IgD-negative memory B cell (primary cell): ENCODE measurements around the gene PPP1R12A. TPM values are rescaled to one million over a fixed set of nuclear protein-coding genes. Genes with fewer than 3 reads are reported as not detected.

Experiments used
- H3K27ac Mint-ChIP-seq, 3 donors: one replicate each; pipeline ENCODE4 v1.8.0; 2020 to 2022; ENCODE audit warnings: mild to moderate bottlenecking in 3 of 3, mixed read lengths in 3 of 3, moderate library complexity in 1 of 3
- H3K27me3 Mint-ChIP-seq: one replicate; pipeline ENCODE4 v1.8.0; 2021; ENCODE audit warnings: mixed read lengths
- H3K36me3 Mint-ChIP-seq: one replicate; pipeline ENCODE4 v1.8.0; 2020; ENCODE audit warnings: mild to moderate bottlenecking, mixed read lengths
- H3K4me1 Mint-ChIP-seq, 3 donors: one replicate each; pipeline ENCODE4 v1.8.0; 2020 to 2022; ENCODE audit warnings: mixed read lengths in 3 of 3, mild to moderate bottlenecking in 1 of 3
- H3K4me3 Mint-ChIP-seq, 4 donors: one replicate each; pipeline ENCODE4 v1.8.0; 2020 to 2022; ENCODE audit warnings: mild to moderate bottlenecking in 4 of 4, mixed read lengths in 4 of 4, moderate library complexity in 3 of 4
- H3K9me3 Mint-ChIP-seq, 3 donors: one replicate each; pipeline ENCODE4 v1.8.0; 2020 to 2021; ENCODE audit warnings: mixed read lengths in 3 of 3, mild to moderate bottlenecking in 1 of 3
- polyA plus RNA-seq: library from polyadenylated mRNA; unstranded; fragments of 300-500 nt; fragmentation: Illumina TruSeq; gene quantifications from one replicate; pipeline ENCODE4 v1.2.3, GENCODE V29; 2021

PPP1R12A gene
- polyA plus RNA-seq, 1 donor from 2014 or later, result 85.4 TPM

DNA sequence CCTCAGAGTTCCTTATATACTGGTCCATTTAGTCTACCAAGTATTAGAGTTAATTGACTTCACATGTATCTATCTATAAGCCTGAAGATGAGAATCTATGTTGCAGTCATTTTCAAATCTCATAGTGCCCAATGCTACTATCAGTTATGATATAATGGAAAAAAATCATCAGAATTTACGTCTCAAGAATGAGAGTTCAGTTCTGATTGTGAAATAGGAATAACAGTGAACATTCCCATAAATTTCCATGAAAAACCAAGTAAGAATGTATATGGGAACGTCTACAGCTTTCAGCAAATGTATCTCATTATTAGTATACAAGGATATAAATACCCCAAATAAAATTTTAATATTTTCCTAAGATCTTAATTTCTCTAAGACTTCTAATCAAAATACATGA lies 77.2 kb downstream of the PPP1R12A start:
- Mint-ChIP-seq H3K36me3 (peaks cover 10% of the 10 kb centered on the region), H3K27me3 (no peaks in the 10 kb centered on the region), H3K4me3 (no peak overlapping the region), H3K27ac (no peak overlapping the region), H3K4me1 (peaks cover 8 to 22% (median 10%) of the 10 kb centered on the region in 3 donors), H3K9me3 (no peaks in the 10 kb centered on the region)

DNA sequence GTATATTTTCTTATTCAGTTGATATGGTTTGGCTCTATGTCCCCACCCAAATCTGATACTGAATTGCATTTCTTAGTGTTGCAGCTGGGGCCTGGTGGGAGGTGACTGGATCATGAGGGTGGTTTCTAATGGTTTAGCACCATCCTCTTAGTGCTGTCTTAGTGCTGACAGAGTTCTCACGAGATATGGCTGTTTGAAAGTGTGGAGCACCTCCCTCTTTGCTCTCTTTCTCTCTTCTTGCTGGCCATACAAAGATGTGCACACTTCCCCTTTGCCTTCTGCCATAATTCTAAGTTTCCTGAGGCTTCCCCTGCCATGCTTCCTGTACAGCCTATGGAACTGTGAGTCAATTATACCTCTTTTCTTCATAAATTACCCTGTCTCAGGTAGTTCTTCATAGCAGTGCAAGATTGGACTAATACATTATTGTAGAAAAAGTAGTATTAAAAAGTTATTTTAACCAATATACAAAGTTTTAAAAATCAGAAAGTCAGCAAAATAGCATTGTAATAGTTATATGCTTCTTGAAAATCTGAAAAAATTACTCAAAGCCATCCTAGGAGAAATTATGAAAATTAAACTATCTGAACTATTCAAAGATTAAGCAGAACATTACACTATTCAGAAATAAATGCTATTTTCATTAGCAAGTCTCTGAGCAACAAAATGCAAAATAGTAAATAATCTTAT lies 84.1 kb downstream of the PPP1R12A start:
- Mint-ChIP-seq H3K36me3 (peaks cover 2% of the 10 kb centered on the region), H3K4me1 (peaks cover 21 to 28% (median 24%) of the 10 kb centered on the region in 3 donors), H3K27me3 (no peaks in the 10 kb centered on the region), H3K9me3 (peaks cover 0 to 5% (median 0%) of the 10 kb centered on the region in 3 donors), H3K27ac (no peak overlapping the region), H3K4me3 (peak overlapping the region in 1 of 4 donors; percentile 24)

DNA sequence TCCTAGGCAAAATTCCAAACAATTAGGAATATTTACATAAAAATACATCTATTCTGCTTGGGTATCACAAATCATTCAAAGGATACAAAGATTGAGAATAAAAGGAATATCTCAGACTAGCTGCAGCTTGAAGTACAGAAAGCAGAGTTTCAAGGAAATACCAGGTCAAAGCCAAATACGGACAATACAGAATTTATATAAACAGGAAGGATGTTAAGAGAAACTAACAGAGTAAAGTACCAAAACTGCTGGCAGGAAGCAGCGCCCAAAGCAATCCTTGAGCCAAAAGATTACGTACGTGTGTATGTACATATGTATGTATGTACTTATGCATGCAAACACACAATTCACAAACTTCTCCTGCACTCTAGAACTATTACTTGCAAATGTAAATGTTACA lies 86.6 kb downstream of the PPP1R12A start:
- H3K4me3 Mint-ChIP-seq, result no peak overlapping the region
- peaks cover 2% of the 10 kb centered on the region for H3K36me3 Mint-ChIP-seq
- peaks cover 18 to 28% (median 23%) of the 10 kb centered on the region in 3 donors for H3K4me1 Mint-ChIP-seq
- H3K9me3 Mint-ChIP-seq, result peaks cover 0 to 5% (median 0%) of the 10 kb centered on the region in 3 donors
- H3K27me3 Mint-ChIP-seq, result no peaks in the 10 kb centered on the region
- H3K27ac Mint-ChIP-seq, result peak overlapping the region in 1 of 3 donors; percentile 31

DNA sequence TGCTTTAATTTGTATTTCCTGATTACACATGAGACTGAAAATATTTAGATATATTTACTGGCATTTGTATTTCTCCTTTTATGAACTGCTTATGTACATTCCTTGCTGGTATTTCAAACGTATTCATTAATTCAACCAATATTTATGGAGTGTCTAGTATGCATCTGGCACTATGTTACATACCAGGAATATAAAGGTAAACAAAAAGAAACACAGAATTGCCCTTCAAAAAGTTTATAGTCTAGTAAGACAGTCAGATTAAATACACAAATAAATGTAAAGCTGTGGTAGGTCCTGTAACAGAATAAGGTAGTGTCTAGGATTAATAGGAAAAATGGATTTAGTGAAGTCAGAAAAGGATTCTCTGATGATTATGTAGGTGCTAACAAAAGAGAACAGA lies 87.5 kb downstream of the PPP1R12A start:
- Mint-ChIP-seq H3K4me3 (no peak overlapping the region), H3K36me3 (peaks cover 6% of the 10 kb centered on the region), H3K9me3 (peaks cover 0 to 5% (median 0%) of the 10 kb centered on the region in 3 donors), H3K4me1 (peaks cover 18 to 33% (median 25%) of the 10 kb centered on the region in 3 donors), H3K27me3 (no peaks in the 10 kb centered on the region), H3K27ac (no peak overlapping the region)

DNA sequence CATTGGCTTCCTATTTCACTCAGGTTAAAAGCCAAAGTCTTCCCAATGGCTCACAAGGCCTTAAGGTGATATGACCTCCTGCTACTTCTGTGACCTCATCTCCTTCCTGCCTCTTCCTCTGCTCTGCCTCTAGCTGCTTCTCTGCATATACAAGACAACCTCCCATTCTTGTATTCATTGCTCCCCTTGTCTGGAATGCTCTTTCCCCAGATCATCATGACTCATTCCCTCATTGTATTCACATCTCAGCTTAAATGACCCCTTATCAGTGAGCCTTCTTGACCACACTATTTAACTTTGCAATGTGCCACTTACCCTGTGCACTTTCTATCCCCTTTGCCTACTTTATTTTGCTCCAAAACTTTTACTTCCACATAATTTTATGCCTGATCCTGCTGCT lies 90.2 kb downstream of the PPP1R12A start:
- peaks cover 2 to 13% (median 5%) of the 10 kb centered on the region in 3 donors for H3K9me3 Mint-ChIP-seq
- no peak overlapping the region for H3K27ac Mint-ChIP-seq
- H3K27me3 Mint-ChIP-seq, result no peaks in the 10 kb centered on the region
- H3K36me3 Mint-ChIP-seq, result peaks cover 18% of the 10 kb centered on the region
- peak overlapping the region in 1 of 4 donors; percentile 31 for H3K4me3 Mint-ChIP-seq
- H3K4me1 Mint-ChIP-seq, result peaks cover 12 to 22% (median 17%) of the 10 kb centered on the region in 3 donors

DNA sequence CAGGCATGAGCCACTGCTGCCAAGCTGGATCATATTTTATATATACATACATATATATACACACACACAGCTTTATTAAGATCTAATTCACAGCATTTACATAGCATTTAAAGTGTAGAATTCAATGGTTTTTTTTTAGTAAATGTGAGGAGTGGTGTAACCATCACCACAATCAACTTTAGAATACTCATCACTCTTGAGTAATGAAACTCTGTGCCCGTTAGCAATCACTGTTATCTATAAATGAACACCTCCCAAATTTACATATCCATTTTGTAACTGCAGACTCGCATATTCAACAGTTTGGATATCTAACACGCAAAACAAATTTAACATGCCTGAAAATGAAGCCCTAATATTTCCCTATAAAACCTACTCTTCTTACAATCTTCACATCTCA lies 90.9 kb downstream of the PPP1R12A start:
- Mint-ChIP-seq H3K27me3 (no peaks in the 10 kb centered on the region), H3K4me3 (peak overlapping the region in 1 of 4 donors; percentile 31), H3K4me1 (peaks cover 10 to 15% (median 11%) of the 10 kb centered on the region in 3 donors), H3K9me3 (peaks cover 6 to 20% (median 7%) of the 10 kb centered on the region in 3 donors), H3K36me3 (peaks cover 24% of the 10 kb centered on the region), H3K27ac (no peak overlapping the region)

DNA sequence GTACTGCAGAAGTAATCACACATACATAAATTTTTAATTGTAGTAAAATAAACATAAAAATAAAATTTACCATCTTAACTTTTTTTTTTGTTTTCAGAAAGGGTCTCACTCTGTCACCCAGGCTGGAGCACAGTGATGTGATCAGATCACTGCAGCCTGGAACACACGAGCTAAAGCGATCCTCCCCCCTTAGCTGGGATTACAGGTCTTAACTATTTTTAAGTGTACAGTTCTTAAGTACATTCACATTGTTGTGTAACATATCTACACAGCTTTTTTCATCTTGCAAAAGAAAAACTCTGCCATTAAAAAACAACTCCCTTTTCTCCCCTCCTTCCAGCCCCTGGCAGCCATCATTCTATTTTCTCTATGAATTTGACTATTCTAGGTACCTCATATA lies 92.3 kb downstream of the PPP1R12A start:
- H3K4me1 Mint-ChIP-seq, result peaks cover 8 to 9% (median 8%) of the 10 kb centered on the region in 3 donors
- H3K9me3 Mint-ChIP-seq, result peaks cover 7 to 25% (median 9%) of the 10 kb centered on the region in 3 donors
- H3K36me3 Mint-ChIP-seq, result peaks cover 31% of the 10 kb centered on the region
- no peaks in the 10 kb centered on the region for H3K27me3 Mint-ChIP-seq
- H3K27ac Mint-ChIP-seq, result no peak overlapping the region
- no peak overlapping the region for H3K4me3 Mint-ChIP-seq

DNA sequence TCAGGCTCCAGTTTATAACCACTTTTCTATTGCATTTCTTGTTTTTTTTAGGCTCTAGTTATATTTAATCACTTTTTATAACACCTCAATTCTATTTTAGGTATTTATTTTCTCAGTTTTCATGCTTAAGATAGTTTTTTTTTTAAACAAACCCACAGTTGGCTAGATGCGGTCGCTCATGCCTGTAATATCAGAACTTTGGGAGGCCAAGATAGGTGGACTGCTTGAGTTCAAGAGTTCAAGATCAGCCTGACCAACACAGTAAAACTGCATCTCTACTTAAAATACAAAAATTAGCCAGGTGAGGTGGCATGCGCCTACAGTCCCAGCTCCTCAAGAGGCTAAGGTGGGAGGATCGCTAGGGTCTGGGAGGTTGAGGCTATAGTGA lies 93.0 kb downstream of the PPP1R12A start:
- Mint-ChIP-seq H3K9me3 (peaks cover 7 to 25% (median 9%) of the 10 kb centered on the region in 3 donors), H3K27me3 (no peaks in the 10 kb centered on the region), H3K27ac (no peak overlapping the region), H3K4me3 (no peak overlapping the region), H3K4me1 (peaks cover 4 to 9% (median 6%) of the 10 kb centered on the region in 3 donors), H3K36me3 (peaks cover 29% of the 10 kb centered on the region)

DNA sequence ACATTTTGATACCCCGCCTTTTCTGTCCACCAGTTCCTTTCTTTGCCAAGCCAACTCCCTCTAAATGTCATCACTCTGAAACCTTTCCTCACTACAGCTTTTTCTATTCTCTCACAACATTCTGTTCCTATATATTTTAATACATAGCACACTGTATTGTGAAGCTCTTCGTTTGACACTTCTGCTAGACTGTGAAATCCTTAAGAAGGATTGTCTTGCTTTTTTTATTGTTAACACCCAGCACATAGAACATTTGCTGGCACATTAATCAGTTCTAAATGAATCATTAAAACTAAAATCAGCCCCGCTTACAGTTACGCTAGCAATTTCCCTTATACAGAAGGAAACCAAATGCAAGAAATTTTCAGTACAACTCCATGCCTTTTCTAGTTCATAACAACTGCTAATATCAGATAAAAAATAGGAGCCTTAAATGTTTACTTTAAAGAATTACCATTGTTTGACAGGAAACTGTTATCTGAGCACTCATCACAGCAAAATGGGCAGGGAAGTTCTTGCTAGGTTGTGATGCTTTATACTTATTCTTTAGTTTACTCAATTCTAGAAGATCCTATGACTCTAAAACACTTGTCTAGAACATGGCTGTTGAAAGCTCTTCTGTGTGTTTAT lies 93.5 kb downstream of the PPP1R12A start:
- peaks cover 7 to 25% (median 9%) of the 10 kb centered on the region in 3 donors for H3K9me3 Mint-ChIP-seq
- H3K36me3 Mint-ChIP-seq, result peaks cover 29% of the 10 kb centered on the region
- no peak overlapping the region for H3K4me3 Mint-ChIP-seq
- H3K27me3 Mint-ChIP-seq, result no peaks in the 10 kb centered on the region
- peaks cover 4 to 9% (median 6%) of the 10 kb centered on the region in 3 donors for H3K4me1 Mint-ChIP-seq
- no peak overlapping the region for H3K27ac Mint-ChIP-seq

DNA sequence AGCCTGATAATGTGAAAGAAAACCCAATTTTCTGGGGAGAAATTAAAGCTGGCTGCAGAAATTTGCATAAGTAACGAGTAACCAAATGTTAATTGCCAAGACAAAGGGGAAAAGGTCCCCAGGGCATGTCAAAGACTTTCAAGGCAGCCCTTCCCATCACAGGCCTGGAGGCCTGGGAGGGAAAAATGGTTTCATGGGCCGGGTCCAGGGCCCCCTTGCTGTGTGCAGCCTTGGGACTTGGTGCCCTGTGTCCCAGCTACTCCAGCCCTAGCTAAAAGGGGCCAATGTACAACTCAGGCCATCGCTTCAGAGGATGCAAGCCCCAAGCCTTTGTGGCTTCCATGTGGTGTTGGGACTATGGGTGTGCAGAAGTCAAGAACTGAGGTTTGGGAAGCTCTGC lies 96.5 kb downstream of the PPP1R12A start:
- Mint-ChIP-seq H3K27ac (no peak overlapping the region), H3K4me3 (no peak overlapping the region), H3K36me3 (peaks cover 29% of the 10 kb centered on the region), H3K4me1 (peaks cover 9 to 18% (median 16%) of the 10 kb centered on the region in 3 donors), H3K9me3 (peaks cover 7 to 25% (median 9%) of the 10 kb centered on the region in 3 donors), H3K27me3 (no peaks in the 10 kb centered on the region)

DNA sequence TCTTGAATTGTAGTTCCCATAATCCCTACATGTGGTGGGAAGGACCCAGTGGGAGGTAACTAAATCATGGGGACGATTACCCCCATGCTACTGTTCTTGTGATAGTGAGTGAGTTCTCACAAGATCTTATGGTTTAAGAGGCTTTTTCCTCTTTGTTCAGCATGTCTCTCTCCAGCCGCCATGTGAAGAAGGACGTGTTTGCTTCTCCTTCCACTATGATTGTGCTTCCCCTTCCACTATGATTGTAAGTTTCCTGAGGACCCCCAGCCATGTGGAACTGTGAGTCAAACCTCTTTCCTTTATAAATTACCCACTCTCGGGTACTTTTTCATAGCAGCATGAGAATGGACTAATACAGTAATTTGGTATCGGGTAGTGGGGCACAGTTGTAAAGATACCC lies 97.3 kb downstream of the PPP1R12A start:
- peaks cover 9 to 16% (median 13%) of the 10 kb centered on the region in 3 donors for H3K4me1 Mint-ChIP-seq
- no peaks in the 10 kb centered on the region for H3K27me3 Mint-ChIP-seq
- H3K27ac Mint-ChIP-seq, result peak overlapping the region in 1 of 3 donors; percentile 64
- H3K4me3 Mint-ChIP-seq, result no peak overlapping the region
- H3K36me3 Mint-ChIP-seq, result peaks cover 25% of the 10 kb centered on the region
- H3K9me3 Mint-ChIP-seq, result peaks cover 7 to 25% (median 9%) of the 10 kb centered on the region in 3 donors

DNA sequence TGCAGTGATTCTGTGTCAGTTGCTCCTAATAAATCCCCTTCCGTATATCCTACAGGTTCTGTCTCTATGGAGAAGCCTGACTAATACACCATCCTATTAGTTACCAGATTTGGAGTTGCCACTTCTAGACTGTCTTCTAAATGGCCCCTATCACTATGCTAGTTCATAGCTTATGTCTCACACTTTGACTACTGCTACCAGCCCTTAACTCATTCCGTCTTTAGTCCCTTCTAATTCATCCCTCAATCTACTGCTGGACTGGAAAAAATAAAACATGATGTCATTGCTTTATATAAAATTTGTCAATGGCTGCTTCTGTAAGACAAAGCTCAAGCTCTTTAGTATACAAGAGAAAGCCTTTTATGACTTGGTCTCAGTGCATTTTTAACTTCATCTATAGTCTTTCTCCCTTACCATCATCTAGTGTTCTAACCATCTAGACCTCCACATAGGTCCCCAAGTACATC lies 99.5 kb downstream of the PPP1R12A start:
- Mint-ChIP-seq H3K4me3 (no peak overlapping the region), H3K36me3 (peaks cover 23% of the 10 kb centered on the region), H3K27ac (no peak overlapping the region), H3K27me3 (no peaks in the 10 kb centered on the region), H3K9me3 (peaks cover 5 to 19% (median 7%) of the 10 kb centered on the region in 3 donors), H3K4me1 (peaks cover 10 to 19% (median 19%) of the 10 kb centered on the region in 3 donors)

DNA sequence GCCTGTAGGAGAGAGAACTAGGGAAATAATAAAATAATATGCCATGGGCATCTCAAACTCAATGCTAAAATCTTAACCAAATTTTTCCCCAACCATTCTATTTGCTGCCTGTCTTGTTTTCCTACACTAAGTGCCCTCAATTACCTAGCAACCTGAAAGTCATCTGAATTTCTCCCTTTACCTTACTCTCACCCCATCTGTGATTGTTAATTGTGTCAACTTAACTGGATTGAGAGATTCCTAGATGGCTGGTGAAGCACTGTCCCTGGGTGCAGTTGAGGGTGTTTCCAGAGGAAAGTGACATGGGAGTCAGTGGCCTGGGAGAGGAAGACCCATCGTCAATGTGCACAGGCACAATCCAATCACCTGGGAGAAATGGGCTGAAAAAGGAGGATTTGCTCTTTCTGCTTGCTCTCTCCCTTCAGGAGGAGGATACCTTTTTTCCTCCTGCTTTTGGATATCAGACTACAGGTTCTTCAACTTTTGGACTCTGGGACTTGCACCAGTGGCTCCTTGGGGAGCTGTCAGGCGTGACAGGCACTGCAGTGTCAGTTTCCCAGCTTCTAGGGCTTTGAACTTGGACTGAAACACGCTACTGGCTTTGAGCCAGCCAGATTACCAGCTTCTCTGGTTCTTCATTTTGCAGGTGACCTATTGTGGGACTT lies 100.1 kb downstream of the PPP1R12A start:
- no peak overlapping the region for H3K27ac Mint-ChIP-seq
- H3K4me1 Mint-ChIP-seq, result peaks cover 8 to 19% (median 19%) of the 10 kb centered on the region in 3 donors
- H3K27me3 Mint-ChIP-seq, result no peaks in the 10 kb centered on the region
- H3K9me3 Mint-ChIP-seq, result peaks cover 4 to 14% (median 5%) of the 10 kb centered on the region in 3 donors
- peaks cover 19% of the 10 kb centered on the region for H3K36me3 Mint-ChIP-seq
- H3K4me3 Mint-ChIP-seq, result no peak overlapping the region

DNA sequence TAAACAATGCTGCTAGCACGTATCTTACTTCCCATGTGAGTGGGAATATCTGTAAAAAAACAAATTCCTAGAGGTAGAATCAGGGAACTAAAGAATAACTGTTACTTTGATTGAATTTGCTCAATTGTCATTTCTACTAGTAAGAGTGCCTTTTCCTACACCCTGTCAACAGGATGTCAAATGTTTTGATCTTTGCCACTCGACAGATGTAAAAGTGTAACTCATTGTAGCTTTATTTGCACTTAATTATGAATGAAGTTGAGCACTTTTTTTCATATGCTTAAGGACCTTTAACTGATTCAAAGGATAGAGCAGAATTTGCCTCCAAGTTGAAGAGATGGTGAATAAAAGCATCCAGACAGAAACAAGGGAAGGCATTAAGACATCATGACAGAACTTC lies 104.5 kb downstream of the PPP1R12A start:
- Mint-ChIP-seq H3K9me3 (no peaks in the 10 kb centered on the region), H3K36me3 (peaks cover 14% of the 10 kb centered on the region), H3K27me3 (no peaks in the 10 kb centered on the region), H3K27ac (no peak overlapping the region), H3K4me3 (no peak overlapping the region), H3K4me1 (peaks cover 9 to 36% (median 20%) of the 10 kb centered on the region in 3 donors)

DNA sequence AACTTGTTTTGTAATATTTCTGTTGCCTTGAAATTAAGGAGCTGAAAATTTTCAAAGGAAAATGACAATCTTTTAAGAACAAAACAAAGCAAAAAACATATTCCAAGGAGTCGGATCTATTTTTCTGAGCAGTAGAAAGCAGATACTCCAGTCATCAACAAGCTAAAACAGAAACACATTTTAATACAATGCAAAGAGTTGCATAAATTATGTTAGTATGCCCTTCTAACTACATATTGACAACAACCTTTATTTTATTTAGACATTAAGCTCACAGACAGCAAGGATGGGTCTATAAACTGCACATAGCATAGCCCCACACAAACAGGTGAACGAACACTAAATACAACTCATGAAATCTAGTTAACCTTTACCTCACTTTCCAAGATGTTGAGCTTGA lies 106.0 kb downstream of the PPP1R12A start:
- Mint-ChIP-seq H3K36me3 (peaks cover 22% of the 10 kb centered on the region), H3K27me3 (no peaks in the 10 kb centered on the region), H3K4me1 (peaks cover 9 to 35% (median 16%) of the 10 kb centered on the region in 3 donors), H3K4me3 (no peak overlapping the region), H3K9me3 (no peaks in the 10 kb centered on the region), H3K27ac (no peak overlapping the region)
